Neural cell (in vitro differentiated cells): ENCODE results near the gene KIF13A. TPM values are rescaled to one million over a fixed set of nuclear protein-coding genes. Genes with fewer than 3 reads are reported as not detected.

ENCODE experiments used
- H2AFZ ChIP-seq: fragments of 200-600, 300-800 bp; sonication (generic), shearing (Covaris generic); 2 replicates; pipeline ENCODE4 v1.6.0; 2014; ENCODE audit warnings: low read depth, mild to moderate bottlenecking, antibody characterized with exemption, low read length, moderate library complexity
- H3F3A ChIP-seq: fragments of 200-600 bp; shearing (Covaris generic); 2 replicates; pipeline ENCODE4 v1.6.1; 2016; ENCODE audit warnings: mild to moderate bottlenecking, moderate library complexity, mixed read lengths, antibody characterized with exemption, low read length; ENCODE audit not compliant: insufficient read depth, poor library complexity, severe bottlenecking
- H3K27ac ChIP-seq: fragments of 200-600, 300-800 bp; sonication (generic), shearing (Covaris generic); 2 replicates; pipeline ENCODE4 v1.5.1; 2014; ENCODE audit warnings: mild to moderate bottlenecking, low read length, moderate library complexity
- H3K27me3 ChIP-seq: fragments of 300-800, 200-600 bp; sonication (generic), shearing (Covaris generic); 2 replicates; pipeline ENCODE4 v1.6.0; 2014; ENCODE audit warnings: mild to moderate bottlenecking, low read depth, low read length, moderate library complexity; ENCODE audit not compliant: insufficient read depth
- H3K36me3 ChIP-seq: fragments of 300-800, 200-600 bp; sonication (generic), shearing (Covaris generic); 2 replicates; pipeline ENCODE4 v1.5.1; 2014; ENCODE audit warnings: mild to moderate bottlenecking, antibody characterized with exemption, low read length, moderate library complexity; ENCODE audit not compliant: insufficient read depth
- H3K4me2 ChIP-seq: fragments of 300-800, 200-600 bp; sonication (generic), shearing (Covaris generic); 2 replicates; pipeline ENCODE4 v1.6.0; 2014; ENCODE audit warnings: mild to moderate bottlenecking, low read length
- H3K4me3 ChIP-seq: fragments of 300-800, 200-600 bp; sonication (generic), shearing (Covaris generic); 2 replicates; pipeline ENCODE4 v1.5.1; 2014; ENCODE audit warnings: mild to moderate bottlenecking, low read length, moderate library complexity
- H3K79me2 ChIP-seq: fragments of 200-600 bp; shearing (Covaris generic); replicated peaks from 2 replicates; pipeline ENCODE4 v1.6.0; 2014; ENCODE audit warnings: mild to moderate bottlenecking, low read length, moderate library complexity; ENCODE audit not compliant: insufficient read depth
- H3K9ac ChIP-seq: fragments of 300-800, 200-600 bp; sonication (generic), shearing (Covaris generic); 2 replicates; pipeline ENCODE4 v1.6.1; 2016; ENCODE audit warnings: mild to moderate bottlenecking, low read length, mixed read lengths
- H3K9me2 ChIP-seq: fragments of 200-600 bp; shearing (Covaris generic); 2 replicates; pipeline ENCODE4 v1.6.1; 2016; ENCODE audit warnings: mild to moderate bottlenecking, low read length, mixed read lengths; ENCODE audit not compliant: insufficient read depth
- H3K9me3 ChIP-seq: fragments of 200-600, 300-800 bp; sonication (generic), shearing (Covaris generic); 2 replicates; pipeline ENCODE4 v1.6.1; 2016; ENCODE audit warnings: mild to moderate bottlenecking, mixed run types, low read length, moderate library complexity, mixed read lengths
- H4K20me1 ChIP-seq: fragments of 200-600 bp; shearing (Covaris generic); 2 replicates; pipeline ENCODE4 v1.6.1; 2016; ENCODE audit warnings: mild to moderate bottlenecking, mixed run types; ENCODE audit not compliant: insufficient read depth
- CTCF ChIP-seq: fragments of 450-650 bp; IDR thresholded peaks from 2 replicates; pipeline ENCODE4 v1.5.1; 2014; ENCODE audit warnings: antibody characterized with exemption, mild to moderate bottlenecking, moderate library complexity; ENCODE audit not compliant: poor library complexity, severe bottlenecking
- EP300 ChIP-seq: fragments of 450-650 bp; conservative IDR thresholded peaks from 2 replicates; pipeline ENCODE4 v1.6.1; 2014; ENCODE audit warnings: antibody characterized with exemption, mild to moderate bottlenecking, moderate library complexity; ENCODE audit not compliant: poor library complexity, severe bottlenecking
- EZH2 ChIP-seq: fragments of 200-600, 300-800 bp; shearing (Covaris generic), sonication (generic); IDR thresholded peaks from 2 replicates; pipeline ENCODE4 v1.6.1; 2014; ENCODE audit warnings: antibody characterized with exemption, low read length, borderline replicate concordance, mild to moderate bottlenecking; ENCODE audit not compliant: insufficient read depth, poor library complexity, severe bottlenecking
- MXI1 ChIP-seq: fragments of 450-650 bp; conservative IDR thresholded peaks from 2 replicates; pipeline ENCODE4 v1.6.1; 2014; ENCODE audit warnings: antibody characterized with exemption, mild to moderate bottlenecking; ENCODE audit not compliant: poor library complexity, severe bottlenecking
- POLR2AphosphoS5 ChIP-seq: IDR thresholded peaks from 2 replicates; pipeline ENCODE4 v1.6.1; 2012
- RAD21 ChIP-seq: fragments of 450-650 bp; conservative IDR thresholded peaks from 2 replicates; pipeline ENCODE4 v1.6.1; 2014; ENCODE audit warnings: antibody characterized with exemption, mild to moderate bottlenecking, moderate library complexity
- REST ChIP-seq: IDR thresholded peaks from 2 replicates; pipeline ENCODE4 v1.6.1; 2012; ENCODE audit warnings: borderline replicate concordance
- SMC3 ChIP-seq: fragments of 450-650 bp; conservative IDR thresholded peaks from 2 replicates; pipeline ENCODE4 v1.6.1; 2014; ENCODE audit warnings: antibody characterized with exemption, mild to moderate bottlenecking, moderate library complexity; ENCODE audit not compliant: poor library complexity
- TAF1 ChIP-seq: IDR thresholded peaks from 2 replicates; pipeline ENCODE4 v1.6.1; 2012; ENCODE audit warnings: low read depth
- polyA plus RNA-seq: library from polyadenylated mRNA; depleted of rRNA; stranded (reverse); fragments of >200 nt; gene quantifications from 2 replicates; pipeline ENCODE4 v1.2.3, GENCODE V29; 2014

KIF13A gene
- polyA plus RNA-seq, 1 donor from 2014 or later = 9.4 TPM

- no peaks in the 10 kb centered on the region for H4K20me1 ChIP-seq
- no peak overlapping the region for H3K9ac ChIP-seq
- no peaks in the 10 kb centered on the region for H3K9me3 ChIP-seq
- H3K27me3 ChIP-seq = no peaks in the 10 kb centered on the region
- H3F3A ChIP-seq = no peaks in the 10 kb centered on the region
- H3K4me2 ChIP-seq = no peak overlapping the region
- H3K9me2 ChIP-seq = no peaks in the 10 kb centered on the region
- no peak overlapping the region for H3K4me3 ChIP-seq
- H3K36me3 ChIP-seq = no peaks in the 10 kb centered on the region
- no peak overlapping the region for H2AFZ ChIP-seq
- no peaks in the 10 kb centered on the region for H3K79me2 ChIP-seq
- no peak overlapping the region for H3K27ac ChIP-seq
- TF ChIP-seq EP300 (no peak), CTCF (no peak), RAD21 (no peak), REST (no peak), TAF1 (no peak), POLR2AphosphoS5 (no peak), EZH2 (no peak), MXI1 (no peak)
These were observed 157.5 kb downstream of the KIF13A start for GRCh38 chr6:17829905-17830304.

- TF ChIP-seq TAF1 (no peak), EP300 (no peak), CTCF (no peak), REST (no peak), EZH2 (no peak), RAD21 (no peak), MXI1 (no peak), POLR2AphosphoS5 (no peak), SMC3 (no peak)
- H3K36me3 ChIP-seq = no peaks in the 10 kb centered on the region
- no peaks in the 10 kb centered on the region for H3K9me3 ChIP-seq
These were observed 159.3 kb downstream of the KIF13A start for GRCh38 chr6:17828149-17828548.

More at GRCh38 chr6:17828149-17828548, 159.3 kb downstream of the KIF13A start:
- H3K4me3 ChIP-seq = no peak overlapping the region
- no peaks in the 10 kb centered on the region for H3K27me3 ChIP-seq
- no peak overlapping the region for H2AFZ ChIP-seq
- no peak overlapping the region for H3K9ac ChIP-seq
- H3K4me2 ChIP-seq = no peak overlapping the region
- H3K27ac ChIP-seq = no peak overlapping the region
- no peaks in the 10 kb centered on the region for H3F3A ChIP-seq
- H4K20me1 ChIP-seq = no peaks in the 10 kb centered on the region
- no peaks in the 10 kb centered on the region for H3K9me2 ChIP-seq
- H3K79me2 ChIP-seq = no peaks in the 10 kb centered on the region
